GM21367 (cell line): ENCODE measurements around the gene ATG14.
"Not testable (repeated sequence)": the region's sequence is repeated elsewhere in the genome, so short reads cannot be mapped to it uniquely, and the experiment has no call there.

ENCODE experiments used
- ATAC-seq: cut with Tn5 transposase; IDR thresholded peaks from one replicate; pipeline ENCODE4 v1.9.1; 2021; ENCODE audit not compliant: unreplicated experiment

The ATG14 gene

DNA sequence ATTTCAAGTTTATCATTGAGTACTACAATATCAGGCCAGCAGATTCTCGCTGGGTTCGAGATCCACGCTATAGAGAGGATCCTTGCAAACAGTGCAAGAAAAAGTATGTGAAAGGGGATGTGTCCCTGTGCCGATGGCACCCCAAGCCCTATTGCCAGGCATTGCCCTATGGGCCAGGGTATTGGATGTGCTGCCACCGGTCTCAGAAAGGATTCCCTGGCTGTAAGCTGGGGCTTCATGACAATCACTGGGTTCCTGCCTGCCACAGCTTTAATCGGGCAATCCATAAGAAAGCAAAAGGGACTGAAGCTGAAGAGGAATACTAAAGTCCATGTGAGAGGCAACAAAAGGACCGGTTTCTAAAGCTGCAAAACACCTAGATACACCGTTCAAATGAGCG, 59.4 kb downstream of the ATG14 start:
- no peak for ATAC-seq

DNA sequence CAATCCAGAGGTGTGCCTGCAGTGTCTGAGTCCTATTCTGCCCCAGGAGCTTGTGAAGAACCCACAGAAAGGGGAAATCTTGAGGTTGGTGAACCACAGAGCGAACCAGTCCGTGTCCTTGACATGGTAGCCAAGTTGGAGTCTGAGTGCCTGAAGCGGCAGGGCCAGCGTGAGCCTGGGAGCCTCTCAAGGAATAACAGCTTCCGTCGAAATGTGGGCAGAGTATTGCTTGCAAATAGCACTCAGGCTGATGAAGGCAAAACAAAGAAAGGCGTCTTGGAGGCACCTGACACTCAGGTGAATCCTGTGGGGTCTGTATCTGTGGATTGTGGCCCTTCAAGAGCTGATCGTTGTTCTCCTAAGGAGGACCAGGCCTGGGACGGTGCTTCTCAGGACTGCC, 60.5 kb downstream of the ATG14 start:
- no peak for ATAC-seq

DNA sequence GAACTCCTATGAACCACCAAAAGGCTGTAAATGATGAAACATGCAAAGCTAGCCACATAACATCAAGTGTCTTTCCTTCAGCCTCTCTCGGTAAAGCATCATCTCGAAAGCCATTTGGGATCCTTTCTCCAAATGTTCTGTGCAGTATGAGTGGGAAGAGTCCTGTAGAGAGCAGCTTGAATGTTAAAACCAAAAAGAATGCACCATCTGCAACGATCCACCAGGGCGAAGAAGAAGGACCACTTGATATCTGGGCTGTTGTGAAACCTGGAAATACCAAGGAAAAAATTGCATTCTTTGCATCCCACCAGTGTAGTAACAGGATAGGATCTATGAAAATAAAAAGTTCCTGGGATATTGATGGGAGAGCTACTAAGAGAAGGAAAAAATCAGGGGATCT, 61.2 kb downstream of the ATG14 start:
- no peak for ATAC-seq

DNA sequence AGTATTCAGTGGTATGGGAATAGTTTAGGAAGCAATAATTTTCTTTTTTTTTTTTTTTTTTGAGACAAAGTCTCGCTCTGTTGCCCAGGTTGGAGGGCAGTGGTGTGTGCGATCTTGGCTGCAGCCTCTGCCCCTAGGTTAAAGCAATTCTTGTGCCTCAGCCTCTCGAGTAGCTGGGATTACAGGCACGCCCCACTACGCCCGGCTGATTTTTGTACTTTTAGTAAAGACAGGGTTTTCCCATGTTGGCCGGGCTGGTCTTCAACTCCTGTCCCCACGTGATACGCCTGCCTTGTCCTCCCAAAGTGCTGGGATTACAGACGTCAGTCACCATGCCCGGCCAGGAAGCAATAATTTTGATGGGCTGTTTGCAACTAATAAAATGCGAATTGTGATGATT, 62.1 kb downstream of the ATG14 start:
- ATAC-seq: no peak

DNA sequence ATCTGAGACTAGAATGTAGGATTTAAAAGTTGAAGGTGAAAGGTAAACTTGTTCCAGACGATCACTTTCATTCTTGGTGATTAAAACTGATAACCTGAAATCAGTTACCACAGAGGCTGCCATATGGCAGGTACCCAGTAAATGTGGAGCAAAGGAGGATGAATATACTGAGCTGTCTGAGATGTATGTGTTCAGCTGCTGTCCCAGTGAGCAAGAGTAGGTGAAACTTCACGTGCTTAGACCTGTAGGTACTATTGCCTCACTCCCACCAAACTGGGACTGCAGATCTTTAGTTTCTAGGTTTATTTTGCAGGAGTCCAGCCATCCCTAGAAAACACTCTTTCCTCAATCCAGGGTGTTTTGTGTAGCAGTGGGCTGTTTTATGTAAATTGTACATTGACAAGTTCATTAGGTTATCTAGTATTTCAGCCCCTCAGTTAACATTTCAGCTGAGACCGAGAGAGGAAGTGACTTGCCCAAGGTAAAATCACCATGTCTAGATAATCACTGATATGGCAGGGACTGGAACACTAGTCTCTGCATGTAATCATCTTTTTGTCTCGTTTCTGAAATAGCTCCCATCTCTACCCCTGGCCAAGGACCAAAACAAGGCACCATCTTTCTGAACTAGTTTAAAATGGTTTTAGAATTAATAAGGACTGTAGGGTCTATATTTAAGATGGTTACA, 62.7 kb downstream of the ATG14 start:
- no peak for ATAC-seq

DNA sequence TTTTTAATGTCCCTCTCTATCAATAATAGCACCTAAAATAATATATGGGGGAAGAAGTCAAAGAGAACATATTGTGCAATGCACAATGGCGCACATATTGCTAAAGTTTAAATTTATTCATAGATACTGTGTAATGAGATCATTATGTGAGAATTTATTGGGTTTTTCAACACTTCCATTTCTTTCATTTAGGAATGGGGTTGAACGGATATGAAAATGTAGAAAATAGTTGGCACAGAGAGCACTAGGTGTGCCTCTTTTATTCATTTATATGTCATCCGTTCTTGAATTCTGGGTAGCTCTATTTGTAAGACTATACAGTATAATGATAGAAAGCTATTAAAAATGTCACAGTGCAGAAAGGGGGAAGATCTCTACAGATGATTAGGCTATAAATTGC, 63.9 kb downstream of the ATG14 start:
- ATAC-seq: no peak

DNA sequence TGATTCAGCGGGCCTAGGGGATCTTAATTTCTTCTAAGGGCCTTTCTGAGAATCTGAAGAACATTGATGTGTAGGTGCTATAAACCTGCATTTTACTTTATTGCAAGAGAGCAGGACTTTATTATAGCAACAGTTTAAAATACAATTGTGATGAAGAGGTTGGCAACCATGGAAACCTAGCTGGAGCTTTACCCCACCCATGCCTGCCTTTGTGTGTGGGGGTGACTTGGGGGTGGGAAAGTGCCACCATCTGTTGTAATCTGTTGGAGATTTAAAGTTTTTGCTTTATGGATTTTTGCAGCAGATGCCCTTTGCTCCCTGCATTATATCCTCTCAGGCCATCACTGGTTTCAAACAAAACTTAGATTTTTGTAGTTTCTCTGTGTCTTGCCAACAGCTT, 64.6 kb downstream of the ATG14 start:
- ATAC-seq: no peak

DNA sequence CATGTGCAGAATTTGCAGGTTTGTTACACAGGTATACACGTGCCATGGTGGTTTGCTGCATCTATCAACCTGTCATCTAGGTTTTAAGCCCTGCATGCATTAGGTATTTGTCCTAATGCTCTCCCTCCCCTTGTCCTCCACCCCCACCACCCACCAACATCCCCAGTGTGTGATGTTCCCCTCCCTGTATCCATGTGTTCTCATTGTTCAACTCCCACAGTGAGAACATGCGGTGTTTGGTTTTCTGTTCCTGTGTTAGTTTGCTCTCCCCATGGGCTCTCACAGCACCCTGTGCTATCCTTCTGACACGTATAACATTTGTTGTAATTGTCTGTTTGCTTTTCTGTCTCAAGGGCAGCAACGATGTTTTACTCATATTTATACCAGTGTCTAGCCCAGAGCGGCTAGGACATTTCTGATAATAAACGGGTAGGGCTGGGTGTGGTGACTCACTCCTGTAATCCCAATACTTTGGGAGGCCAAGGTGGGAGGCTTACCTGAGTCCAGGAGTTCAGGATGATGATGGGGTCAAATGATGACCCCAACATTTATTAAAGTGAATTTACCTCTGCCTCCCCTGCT, 67.0 kb downstream of the ATG14 start:
- ATAC-seq: not testable (repeated sequence)

DNA sequence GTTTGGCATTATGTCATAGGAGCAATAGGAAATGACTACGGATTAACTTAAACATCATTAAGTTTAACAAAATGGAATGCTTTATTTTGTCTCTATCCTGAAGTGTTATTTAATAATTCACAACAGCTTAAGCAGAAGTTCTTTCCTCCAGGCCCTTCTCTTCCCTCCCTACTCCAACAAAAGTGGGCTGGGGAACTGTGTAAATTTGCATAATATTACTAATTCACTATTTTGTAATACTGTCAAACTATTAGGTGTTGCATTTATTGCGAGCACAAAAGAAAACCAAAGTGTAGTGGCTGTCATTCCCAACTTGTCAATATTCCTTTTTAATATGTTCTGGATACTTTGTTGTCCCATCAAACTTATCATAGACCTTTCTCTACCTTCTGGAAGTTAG, 69.8 kb downstream of the ATG14 start:
- no peak for ATAC-seq

DNA sequence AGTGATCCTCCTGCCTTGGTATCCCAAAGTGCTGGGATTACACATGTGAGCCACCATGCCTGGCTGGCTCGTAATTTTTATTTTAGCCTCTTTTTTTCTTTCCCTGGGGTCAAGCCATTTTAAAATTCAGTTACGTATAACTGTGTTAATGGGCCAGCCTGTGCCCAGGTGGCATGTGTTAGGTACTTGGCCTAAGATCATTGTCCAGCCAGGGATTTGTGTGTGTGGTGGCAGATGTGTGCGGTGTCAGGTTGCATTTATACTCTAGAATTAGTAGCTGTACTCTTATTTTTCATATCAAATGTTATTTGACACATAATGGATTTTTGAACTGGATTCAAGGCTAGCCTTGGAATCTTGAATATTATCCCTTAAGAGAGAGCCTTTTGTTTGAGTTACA, 71.1 kb downstream of the ATG14 start:
- no peak for ATAC-seq

DNA sequence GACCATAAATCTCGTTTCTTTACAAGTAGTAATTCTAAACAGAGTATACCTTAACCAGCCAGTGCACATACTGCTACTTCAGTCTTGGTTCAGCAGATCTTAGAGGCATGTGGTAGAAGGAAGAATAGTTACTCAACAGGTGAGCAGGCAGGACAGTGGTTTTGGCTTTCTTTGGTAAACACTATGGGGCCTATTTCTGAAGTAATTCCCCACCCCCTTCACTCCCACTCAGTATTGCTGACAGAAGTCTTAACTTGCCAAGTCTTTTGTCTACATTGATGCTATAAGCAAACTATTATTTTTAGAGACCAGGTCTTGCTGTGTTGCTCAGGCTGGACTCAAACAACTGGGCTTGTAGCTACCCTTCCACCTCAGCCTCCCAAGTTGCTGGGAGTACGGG, 71.9 kb downstream of the ATG14 start:
- ATAC-seq: peak; percentile 67

DNA sequence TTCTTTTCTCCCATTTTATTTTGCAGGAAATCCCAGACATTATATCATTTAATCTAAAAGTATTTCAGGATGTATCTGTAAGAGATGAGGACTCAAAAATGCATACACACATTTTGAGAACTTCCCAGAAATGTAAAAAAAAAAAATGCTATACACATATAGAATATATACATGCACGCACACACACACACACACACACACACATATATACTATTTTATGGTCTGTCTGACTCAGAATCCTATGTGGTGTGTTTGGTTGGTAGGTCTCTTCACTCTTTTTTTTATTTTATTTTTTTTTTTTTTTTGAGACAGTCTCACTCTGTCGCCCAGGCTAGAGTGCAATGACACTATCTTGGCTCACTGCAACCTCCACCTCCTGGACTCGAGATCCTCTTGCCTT, 74.9 kb downstream of the ATG14 start:
- no peak for ATAC-seq

DNA sequence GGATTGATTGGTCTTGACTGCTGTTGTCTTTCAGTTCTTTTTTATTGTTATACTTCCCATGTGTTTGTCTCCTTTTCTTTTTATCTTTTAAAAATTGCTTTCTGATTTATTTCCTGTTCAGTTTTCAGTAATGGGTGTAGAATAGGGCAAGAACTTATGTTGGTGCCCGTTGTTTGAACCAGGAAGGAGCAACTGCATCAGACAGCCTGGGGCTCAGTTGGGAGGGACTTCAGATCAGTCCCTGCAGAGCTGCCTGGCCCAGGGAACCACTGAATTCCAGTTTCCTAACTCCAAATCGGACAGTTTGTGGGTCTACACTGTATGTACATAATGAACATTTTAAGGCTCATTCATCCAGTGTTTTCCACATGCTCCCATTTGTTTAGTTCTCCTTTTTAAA, 75.5 kb downstream of the ATG14 start:
- no peak for ATAC-seq

DNA sequence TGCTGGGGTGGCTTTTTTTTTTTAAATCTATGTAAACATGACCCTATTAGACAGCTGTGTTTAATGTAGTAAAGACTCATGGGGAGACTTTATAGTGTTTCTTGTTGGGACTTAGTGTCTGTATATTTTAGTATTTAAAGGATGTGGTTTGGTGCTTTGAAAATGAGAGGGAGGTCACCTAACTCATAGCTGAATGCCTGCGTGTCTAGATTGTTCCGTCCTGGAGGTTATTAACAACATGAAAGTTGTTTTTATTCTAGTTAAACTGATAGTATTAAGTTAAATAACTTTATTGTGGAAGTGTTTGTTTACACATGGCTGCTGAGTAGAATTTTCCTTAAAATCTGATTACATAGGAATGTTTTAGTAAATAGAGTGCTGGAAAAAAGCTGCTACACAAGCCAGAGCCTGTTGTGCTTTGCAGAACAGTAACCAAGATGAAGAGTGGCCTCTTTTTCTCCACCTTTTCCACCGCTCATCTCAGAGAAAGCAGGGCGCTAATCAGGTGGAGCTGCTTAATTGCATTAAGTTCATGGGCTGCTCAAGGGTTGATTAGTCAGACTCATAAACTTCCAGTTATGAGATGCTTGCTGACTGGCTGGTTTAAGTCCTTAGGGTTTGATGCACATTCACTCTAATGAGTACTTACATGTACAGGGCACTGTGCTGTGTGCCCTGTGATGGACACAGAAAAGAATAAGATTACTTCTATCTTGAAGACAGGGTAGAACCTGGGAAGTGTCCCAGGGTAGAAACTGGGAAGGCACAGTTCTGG, 77.7 kb downstream of the ATG14 start:
- peak; percentile 43 for ATAC-seq

DNA sequence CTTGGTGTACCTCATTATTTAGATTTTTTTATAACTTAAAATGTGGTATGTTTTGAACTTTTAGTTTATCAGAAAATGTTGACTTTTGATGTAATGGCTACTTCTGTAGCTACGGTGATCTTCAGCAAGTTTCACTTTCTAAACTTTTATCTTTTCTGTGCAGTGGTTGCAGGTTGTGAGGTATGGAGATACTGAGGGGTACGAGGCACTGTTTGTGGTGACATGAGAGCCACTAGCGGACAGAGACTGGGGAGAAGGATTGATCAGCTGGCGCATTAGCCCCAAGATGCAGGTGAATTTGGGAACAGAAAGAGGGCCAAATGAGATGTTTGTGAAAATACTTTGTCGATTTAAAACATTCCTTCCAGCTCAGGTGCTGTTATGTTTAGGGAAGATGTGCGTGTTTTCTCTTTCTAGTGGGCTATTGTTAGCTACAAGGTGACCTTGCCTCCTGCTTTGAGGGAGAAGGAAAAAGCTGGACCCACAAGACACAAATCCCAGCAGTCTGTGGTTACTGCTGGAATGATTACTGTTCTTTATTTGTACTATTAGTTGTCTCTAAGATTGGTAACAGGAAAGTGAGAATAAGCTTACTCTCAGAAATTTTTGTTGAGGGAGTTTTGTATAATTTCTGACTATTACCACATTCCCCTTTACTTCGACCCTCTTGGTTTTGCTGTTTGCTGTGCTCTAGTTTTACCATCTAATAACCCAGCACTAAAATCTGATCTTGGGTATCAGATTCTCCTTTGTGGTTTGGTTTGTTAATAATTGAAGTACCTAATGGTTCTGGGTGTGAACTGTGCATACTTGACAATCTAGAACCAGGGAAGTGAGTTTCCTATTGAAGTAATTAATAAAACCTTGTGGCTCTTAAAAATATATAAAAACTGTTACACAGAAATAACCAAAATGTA, 78.7 kb downstream of the ATG14 start:
- ATAC-seq: peak; percentile 33

DNA sequence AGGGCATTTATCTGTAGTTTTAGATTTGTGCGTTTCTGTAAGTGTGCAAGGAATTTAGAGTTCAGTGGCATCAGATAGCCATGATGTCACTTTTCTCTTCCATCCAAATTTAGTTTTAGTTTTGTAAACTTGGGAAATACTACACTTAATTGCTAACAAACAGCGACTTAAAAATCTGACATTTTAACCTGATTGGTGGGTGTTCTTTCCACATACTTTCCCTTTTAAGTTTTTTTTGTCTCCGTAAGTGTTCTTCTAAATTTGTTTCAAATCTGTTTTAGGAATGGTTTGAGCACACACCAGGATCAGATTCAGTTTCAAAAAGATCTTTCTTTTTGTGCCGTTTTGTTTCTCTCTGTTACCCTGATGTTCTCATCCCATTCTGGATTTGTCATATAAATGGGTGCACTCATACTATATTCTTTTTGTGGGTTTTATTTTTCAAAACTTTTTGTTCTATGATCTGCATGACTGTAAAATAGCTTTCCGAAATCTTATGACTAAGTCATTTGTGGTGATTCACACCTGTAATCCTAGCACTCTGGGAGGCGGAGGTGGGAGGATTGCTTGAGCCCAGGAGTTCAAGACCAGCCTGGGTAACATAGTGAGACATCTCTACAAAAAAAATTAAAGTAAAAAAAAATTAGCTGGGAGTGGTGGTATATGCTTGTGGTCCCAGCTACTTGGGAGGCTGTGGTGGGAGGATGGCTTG, 81.5 kb downstream of the ATG14 start:
- ATAC-seq: no peak

DNA sequence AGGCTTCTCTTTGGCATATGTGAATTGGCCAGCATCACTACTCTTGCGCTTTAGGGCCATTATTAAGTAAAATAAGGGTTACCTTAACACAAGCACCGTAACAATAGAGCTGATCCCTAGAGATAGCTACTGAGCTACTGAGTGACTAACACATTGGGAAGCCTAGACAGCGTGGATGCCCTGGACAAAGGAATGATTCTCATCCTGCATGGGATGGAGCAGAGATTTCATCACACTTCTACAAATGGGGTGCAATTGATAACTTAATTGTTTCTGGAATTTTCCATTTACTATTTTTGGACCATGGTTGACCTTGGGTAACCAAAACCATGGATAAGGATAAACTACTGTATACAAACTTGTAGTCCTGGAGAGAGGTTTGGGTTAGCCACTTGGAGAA, 83.3 kb downstream of the ATG14 start:
- no peak for ATAC-seq

DNA sequence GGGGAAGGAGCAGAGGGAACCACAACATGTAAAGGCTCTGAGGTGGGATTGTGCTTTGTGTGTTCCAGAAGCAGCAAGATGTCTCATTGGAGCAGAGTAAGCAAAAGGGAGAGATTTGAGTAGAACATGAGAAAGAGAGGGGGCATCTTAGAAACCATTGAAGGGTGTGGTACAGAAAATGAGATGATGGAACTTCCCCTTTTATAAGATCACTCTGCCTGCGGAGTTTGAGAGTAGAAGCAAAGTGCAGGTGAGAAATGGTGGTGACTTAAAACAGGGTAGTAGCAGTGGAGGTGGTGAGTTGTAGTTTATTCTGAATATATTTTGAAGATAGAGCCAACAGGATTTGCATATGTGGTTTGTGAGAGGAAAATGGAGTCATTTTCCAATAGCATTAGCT, 84.5 kb downstream of the ATG14 start:
- ATAC-seq: peak; percentile 69

DNA sequence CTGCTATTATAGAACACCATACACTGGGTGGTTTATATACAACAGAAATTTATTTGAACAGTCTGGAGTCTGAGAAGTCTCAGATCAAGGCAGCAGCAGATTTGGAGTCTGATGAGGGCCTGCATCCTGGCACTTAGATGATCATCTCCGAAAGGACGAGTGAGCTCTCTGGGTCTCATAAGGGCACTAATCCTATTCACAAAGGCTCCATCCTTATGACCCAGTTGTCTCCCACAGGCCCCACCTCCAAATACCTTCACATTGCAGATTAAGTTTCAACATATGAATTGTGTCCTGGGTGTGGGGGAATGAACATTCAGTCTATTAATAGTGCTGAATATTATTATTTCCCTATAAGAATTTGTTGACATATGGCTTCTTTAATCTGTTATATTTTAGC, 86.8 kb downstream of the ATG14 start:
- ATAC-seq: no peak

DNA sequence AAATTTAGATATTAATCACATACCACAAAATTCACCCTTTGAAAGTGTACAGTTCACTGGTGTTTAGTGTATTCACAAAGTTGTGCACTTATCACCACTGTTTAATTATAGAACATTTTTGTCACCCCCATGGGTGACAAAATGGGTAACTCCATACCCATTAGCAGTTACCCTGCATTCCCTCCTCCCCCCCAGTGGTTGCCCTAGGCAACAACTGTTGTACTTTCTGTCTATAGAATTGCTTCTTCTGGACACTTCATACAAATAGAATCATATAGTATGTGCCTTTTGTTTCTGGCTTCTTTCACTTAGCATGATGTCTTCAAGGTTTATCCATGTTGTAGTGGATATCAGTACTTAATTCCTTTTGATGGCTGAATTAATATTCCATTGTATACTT, 87.7 kb downstream of the ATG14 start:
- ATAC-seq: no peak

DNA sequence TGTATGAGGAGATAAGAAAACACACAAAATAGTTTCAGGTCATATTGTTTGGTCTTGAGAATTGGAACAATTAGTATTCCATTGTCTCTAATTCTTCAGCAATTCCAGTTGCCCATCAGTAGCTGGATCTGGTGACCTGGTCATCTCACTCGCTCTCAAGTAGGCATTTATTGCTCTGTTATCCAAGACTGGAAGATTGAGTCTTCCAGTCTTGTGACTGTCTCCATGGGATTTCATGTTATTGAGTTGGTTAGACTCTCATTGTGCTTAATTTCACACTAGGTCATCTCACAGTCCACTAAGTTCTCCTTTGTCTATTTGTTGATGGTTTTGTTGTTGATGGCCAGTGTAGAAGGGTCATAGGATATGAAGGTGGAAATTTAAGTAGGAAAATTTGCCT, 92.9 kb downstream of the ATG14 start:
- no peak for ATAC-seq
